8988T (cell line): Measurements from ENCODE around the gene DAPK3.
"Not testable (repeated sequence)": the region's sequence is repeated elsewhere in the genome, so short reads cannot be mapped to it uniquely, and the experiment has no call there.

Experiments
- DNase-seq: peaks from one replicate; pipeline ENCODE4 v3.0.0; 2011

Gene DAPK3

GRCh38 chr19:3970808-3971598 is at the start of gene DAPK3:
Gene DAPK3 (minus strand): TSS chr19:3971099. CDS start chr19:3969735, 1,364 bp downstream.
- peak; percentile 75 for DNase-seq

- DNase-seq: no peak
Observed at GRCh38 chr19:4019578-4019977, 48.7 kb upstream of the DAPK3 start.

GRCh38 chr19:4018775-4019504 is 48.0 kb upstream of the DAPK3 start:
- no peak for DNase-seq

GRCh38 chr19:4018140-4018613 is 47.3 kb upstream of the DAPK3 start:
- no peak for DNase-seq

GRCh38 chr19:4016903-4017638 is 46.2 kb upstream of the DAPK3 start:
- DNase-seq: no peak

GRCh38 chr19:4016486-4016885 is 45.6 kb upstream of the DAPK3 start:
- DNase-seq: no peak

- DNase-seq: no peak
Observed at GRCh38 chr19:4015705-4016402, 45.0 kb upstream of the DAPK3 start.

GRCh38 chr19:4014541-4015491 is 43.9 kb upstream of the DAPK3 start:
- DNase-seq: no peak

- no peak for DNase-seq
Observed at GRCh38 chr19:4013886-4014540, 43.1 kb upstream of the DAPK3 start.

- peak; percentile 5 for DNase-seq
Observed at GRCh38 chr19:4012975-4013634, 42.2 kb upstream of the DAPK3 start.

GRCh38 chr19:4012092-4012974 is 41.4 kb upstream of the DAPK3 start:
- DNase-seq: peak; percentile 14

- DNase-seq: not testable (repeated sequence)
Observed at GRCh38 chr19:4011430-4011829, 40.5 kb upstream of the DAPK3 start.

GRCh38 chr19:4010808-4011110 is 39.9 kb upstream of the DAPK3 start:
- DNase-seq: no peak

GRCh38 chr19:4009990-4010807 is 39.3 kb upstream of the DAPK3 start:
- peak; percentile 7 for DNase-seq

GRCh38 chr19:4007836-4008539 is 37.1 kb upstream of the DAPK3 start:
- no peak for DNase-seq

- peak; percentile 95 for DNase-seq
Observed at GRCh38 chr19:4007021-4007835, 36.3 kb upstream of the DAPK3 start, which contains the start of gene PIAS4. Gene PIAS4 (plus strand): TSS chr19:4007736. CDS start chr19:4007761, 25 bp downstream.

- not testable (repeated sequence) for DNase-seq
Observed at GRCh38 chr19:4005436-4005835, 34.5 kb upstream of the DAPK3 start.
